Fibroblast of skin of back (primary cell): ENCODE measurements around the gene RBM15B. TPM values are rescaled to one million over a fixed set of nuclear protein-coding genes. Genes with fewer than 3 reads are reported as not detected.
"Not testable (repeated sequence)": the region's sequence is repeated elsewhere in the genome, so short reads cannot be mapped to it uniquely, and the experiment has no call there.

Source experiments
- DNase-seq: peaks from one replicate; pipeline ENCODE4 v3.0.0-alpha.2; 2013
- polyA plus RNA-seq, 2 experiments: library from polyadenylated mRNA; unstranded; fragments of 120-200 nt; gene quantifications; one replicate each; pipeline ENCODE4 v1.2.1, GENCODE V29; 2013; ENCODE audit not compliant: insufficient read length in 2 of 2

RBM15B gene, protein sequence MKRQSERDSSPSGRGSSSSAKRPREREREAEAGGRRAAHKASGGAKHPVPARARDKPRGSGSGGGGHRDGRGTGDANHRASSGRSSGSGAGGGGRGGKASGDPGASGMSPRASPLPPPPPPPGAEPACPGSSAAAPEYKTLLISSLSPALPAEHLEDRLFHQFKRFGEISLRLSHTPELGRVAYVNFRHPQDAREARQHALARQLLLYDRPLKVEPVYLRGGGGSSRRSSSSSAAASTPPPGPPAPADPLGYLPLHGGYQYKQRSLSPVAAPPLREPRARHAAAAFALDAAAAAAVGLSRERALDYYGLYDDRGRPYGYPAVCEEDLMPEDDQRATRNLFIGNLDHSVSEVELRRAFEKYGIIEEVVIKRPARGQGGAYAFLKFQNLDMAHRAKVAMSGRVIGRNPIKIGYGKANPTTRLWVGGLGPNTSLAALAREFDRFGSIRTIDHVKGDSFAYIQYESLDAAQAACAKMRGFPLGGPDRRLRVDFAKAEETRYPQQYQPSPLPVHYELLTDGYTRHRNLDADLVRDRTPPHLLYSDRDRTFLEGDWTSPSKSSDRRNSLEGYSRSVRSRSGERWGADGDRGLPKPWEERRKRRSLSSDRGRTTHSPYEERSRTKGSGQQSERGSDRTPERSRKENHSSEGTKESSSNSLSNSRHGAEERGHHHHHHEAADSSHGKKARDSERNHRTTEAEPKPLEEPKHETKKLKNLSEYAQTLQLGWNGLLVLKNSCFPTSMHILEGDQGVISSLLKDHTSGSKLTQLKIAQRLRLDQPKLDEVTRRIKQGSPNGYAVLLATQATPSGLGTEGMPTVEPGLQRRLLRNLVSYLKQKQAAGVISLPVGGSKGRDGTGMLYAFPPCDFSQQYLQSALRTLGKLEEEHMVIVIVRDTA
- polyA plus RNA-seq (2013, experiment 1 of 2; ENCODE audit: insufficient read length) = 32.5 TPM
- polyA plus RNA-seq (2013, experiment 2 of 2; ENCODE audit: insufficient read length) = 28.4 TPM

DNA sequence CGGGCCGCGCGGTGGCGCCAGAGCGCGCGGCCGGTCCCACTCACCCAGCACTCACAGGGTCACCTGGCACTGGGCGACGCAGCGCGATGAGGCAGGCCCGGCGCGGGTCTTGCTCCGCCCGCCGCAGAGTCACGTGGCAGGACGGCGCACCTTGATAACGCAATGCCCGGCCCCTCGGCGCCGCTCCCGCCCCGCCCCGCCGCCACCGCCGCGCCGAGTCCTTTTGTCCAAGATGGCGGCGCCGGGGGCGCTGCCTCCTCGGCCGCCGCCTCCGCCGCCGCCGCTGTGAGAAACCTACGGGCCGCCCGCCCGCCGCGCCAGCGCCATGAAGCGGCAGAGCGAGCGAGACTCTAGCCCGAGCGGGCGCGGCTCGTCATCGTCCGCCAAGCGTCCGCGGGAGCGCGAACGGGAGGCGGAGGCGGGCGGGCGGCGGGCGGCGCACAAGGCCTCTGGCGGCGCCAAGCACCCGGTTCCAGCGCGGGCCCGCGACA is at the start of gene RBM15B:
TSS of gene RBM15B (plus strand) at position 211 of the 491 bp plus-strand sequence. CDS start at position 326, 115 bp downstream.
- DNase-seq = peak; percentile 96

DNA sequence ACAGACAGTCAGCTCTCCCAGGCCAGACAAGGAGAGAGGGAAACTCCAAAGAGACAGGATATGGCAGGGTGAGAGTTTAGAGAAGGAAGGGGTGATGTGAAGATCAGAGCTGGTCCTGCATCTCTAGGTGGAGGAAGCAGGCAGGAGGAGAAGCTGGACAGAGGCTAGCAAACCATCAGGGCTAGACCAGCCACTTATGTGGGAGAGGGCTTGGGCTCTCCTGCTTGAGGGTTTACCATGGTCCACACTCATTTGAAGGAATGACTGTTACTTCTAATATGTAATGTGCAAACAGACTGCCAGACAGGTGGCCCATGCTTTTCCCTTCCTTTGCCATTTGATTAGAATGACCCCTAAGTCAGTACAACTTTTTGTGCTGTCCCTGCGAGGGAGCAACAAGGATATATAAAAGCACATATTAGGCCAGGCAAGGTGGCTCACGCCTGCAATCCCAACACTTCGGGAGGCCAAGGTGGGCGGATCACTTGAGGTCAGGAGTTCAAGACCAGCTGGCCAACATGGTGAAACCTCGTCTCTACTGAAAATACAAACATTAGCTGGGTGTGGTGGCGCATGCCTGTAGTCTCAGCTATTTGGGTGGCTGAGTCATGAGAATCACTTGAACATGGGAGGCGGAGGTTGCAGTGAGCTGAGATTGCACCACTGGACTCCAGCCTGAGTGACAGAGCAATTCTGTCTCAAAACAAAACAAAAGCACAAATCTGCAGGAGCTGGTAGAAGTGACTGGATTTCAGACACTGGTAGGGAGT is 47.0 kb upstream of the RBM15B start:
- peak; percentile 89 for DNase-seq

DNA sequence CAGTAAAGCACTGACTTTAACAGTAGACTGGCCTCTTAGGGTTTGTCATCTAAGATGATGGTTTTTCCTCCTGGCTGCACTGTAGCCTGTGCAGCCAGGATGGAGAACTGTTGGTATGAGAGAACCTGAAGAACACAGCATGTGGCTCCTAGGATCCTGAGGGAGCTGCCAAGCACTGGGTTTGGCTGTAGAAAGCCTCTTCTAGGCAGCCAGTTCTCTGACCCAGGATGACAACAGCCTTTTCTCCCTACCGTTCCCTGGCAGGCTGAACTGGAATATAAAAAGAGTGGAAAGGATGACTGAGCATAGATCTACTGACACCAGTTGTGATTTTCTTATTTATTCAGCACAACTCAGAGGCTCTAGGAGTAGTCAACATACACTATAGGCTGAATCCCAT is 40.3 kb upstream of the RBM15B start:
- no peak for DNase-seq

DNA sequence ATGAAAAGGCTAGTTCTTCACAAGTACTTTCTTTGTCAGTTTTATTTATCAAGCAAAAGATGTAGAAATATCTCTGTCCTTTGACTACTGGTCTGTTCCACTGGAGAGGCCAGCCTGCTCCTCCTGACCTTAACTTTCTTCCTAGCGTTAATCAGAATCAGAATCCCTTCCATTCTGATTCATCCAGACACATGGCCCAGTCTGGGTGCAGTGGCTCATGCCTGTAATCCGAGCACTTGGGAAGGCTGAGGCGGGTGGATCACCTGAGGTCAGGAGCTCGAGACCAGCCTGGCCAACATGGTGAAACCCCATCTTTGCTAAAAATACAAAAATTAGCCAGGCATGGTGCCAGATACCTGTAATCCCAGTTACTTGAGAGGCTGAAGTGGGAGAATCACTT is 38.0 kb upstream of the RBM15B start:
- no peak for DNase-seq

DNA sequence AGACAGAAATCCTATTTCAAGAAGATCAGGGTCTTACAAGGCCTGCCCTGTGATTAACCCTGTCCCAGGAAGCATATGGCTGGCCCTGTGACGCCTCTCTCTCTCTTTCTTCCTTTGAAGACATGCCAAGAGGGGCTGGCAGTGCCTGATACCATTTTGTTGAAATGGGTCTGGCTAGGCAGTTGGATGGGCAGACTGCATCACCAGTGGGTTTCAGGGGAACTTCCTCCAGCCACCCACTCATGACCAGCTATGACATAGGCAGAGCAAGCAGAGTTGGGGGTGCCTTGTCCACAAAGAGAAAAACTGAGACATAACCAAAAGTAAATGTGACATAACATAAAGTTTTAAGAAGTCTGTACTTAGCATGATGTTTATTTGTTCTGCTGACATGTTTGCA is 37.4 kb upstream of the RBM15B start:
- no peak for DNase-seq

DNA sequence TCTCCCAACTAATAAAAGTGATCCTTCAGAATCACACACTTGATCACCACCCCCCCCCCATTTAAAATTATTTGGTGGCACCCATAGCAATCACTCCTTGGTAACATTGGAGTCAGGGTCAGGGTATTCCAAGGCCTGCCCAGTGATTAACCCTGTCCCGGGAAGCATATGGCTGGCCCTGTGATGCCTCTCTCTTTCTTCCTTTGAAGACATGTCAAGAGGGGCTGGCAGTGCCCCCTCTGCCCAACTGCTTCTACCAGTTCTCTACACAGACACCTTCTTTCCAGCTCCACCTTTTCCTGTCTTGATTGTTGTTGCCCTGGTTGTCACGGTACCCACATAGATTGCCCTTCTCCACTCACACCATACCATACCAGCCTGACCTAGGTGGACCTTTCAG is 36.9 kb upstream of the RBM15B start:
- DNase-seq = no peak

DNA sequence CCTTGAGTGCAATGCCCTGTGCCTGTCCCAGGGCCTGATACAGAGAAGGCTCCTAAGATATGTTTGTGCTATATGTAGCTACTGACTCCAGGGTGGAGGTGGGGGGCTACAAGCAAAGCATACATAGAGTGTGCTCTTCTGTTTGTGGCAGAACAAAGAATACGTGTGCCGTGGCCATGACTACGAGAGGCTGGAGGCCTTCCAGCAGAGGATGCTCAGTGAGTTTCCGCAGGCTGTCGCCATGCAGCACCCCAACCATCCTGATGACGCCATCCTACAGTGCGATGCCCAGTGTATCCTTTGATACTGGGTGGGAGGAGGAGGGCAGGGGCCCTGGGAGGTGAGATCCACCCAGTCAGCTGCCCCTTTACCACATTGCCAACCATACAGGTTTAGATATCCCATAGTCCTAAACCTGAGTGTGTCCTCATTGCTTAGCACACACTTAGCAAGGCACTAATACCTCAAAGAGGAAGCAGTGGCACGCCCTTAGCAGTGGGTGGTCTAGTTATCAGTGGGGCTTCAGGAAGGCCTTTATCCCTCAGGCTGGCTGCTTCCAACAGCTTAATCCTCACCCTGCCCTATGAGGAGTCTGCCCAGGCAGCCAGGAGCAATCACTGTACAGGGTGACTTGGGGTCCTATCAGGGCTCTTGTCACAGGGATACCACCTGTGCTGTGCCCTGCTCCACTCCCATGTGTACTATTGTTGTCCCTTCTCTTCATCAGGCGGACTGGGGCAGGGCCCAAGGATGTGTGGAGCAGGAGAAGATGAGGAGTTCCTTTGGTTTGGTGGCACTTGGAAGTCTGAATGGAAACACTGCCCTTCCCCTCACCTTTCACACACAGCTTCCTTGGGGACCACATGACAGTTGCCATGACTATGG is 36.1 kb upstream of the RBM15B start:
- no peak for DNase-seq

DNA sequence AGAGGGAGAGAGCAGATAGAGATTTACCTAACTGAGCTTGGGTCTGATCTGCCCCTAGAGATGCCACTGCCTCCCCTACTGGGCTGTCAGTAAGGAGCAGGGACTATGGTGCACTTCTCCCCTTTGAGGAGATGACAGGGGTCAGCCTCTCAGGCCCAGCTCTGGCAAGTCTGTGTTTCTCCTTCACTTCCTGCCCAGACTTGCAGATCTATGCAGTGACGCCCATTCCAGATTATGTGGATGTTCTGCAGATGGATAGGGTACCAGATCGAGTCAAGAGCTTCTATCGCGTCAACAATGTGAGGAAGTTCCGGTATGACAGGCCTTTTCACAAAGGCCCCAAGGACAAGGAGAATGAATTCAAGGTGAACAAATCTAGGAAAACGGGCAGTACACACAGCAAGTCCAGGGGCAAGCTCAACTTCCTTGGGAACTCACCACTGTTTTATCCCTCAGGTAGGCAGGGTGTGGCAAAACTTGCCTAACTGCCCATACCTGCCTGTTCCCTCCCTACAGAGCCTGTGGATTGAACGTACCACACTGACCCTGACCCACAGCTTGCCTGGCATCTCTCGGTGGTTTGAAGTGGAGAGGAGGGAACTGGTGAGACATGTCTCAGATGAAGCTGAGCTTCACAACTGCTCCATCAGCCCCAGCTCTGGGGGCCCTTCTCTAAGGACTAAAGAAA is 35.0 kb upstream of the RBM15B start:
- DNase-seq = no peak

DNA sequence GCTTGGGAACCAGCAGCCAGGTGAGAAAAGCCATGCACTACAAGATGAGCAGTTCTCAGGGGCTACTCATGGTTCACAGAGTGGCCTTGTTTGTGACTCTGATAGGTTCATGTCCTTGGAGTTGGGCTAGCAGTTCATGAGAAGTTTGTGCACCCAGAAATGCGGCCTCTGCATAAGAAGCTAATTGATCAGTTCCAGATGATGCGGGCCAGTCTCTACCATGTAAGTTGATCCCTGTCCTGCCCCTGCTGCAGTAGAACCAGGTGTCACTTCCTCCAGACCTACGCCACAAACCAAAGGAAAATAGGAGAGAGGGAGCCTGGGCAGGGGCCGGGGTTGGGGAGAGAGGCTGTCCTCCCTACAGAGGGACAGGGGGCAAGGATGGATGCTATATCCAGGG is 33.2 kb upstream of the RBM15B start:
- no peak for DNase-seq

DNA sequence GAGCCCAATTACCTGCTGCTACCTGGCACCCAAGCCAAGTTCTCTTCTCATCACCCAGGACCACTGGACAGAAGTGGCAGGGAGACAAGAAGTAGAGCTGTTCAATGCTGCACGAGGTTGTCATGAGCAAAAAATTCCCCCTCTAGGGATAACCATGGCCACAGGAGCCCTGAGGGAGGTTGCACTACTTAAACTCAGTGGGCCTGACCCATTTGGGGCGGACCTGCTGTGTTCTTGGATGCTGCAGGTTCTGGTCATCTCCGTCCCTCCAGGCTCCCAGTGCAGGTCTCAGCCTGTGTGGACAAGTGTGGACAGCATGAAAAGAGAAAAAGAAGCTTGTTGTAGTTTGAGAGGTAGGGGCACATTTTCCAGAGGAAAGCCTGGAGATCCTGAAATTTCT is 32.1 kb upstream of the RBM15B start:
- no peak for DNase-seq

DNA sequence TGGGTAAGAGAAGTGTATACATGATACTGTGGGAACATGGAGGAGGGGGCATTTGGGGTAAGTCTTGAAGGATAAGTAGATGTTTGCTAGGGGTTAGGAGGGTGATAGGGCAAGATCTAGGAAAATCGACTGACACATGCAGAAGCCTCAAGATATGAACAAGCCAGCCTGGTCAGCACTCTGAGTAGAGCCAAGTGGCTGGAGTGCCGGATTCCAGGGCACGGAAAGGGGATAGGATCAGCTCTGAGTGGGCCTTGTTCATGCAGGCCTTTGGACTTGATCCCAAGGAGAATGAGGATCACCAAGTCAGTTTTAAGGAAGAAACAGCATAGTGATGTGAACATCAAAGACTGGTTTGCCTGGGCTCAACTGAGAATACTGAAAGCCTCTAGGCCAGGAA is 30.3 kb upstream of the RBM15B start:
- no peak for DNase-seq

DNA sequence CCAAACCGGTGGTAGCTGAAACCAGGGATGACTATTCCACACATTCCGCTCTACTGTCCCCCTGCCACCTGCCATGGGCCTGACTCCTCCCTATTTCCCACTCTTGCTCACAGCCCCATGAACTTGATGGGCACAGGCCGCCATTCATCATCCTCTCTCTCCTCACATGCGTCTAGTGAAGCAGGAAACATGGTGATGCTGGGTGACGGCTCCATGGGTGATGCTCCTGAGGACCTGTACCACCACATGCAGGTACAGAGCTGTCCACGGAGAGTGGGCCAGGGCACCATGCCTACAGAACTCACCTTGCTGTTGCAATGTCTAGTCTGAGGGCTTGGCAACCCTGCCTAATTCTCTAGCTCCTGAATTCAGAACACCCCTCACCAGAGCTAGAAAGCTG is 29.3 kb upstream of the RBM15B start:
- no peak for DNase-seq

DNA sequence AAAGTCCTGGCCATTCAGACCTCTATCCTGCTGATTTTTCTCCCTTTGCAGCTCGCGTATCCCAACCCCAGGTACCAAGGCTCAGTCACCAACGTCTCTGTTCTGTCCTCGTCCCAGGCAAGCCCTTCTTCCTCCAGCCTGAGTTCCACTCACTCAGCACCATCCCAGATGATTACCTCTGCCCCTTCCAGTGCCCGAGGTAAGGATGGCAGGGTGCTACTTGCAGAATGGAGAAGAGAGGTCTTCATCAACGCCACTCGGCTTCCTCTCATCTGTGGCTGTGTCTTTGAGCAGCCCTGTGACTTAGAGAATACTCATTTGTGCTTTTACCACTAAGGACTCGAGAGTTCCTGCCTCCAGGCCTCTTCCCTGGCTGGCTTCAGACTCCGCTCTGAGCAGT is 28.6 kb upstream of the RBM15B start:
- DNase-seq = no peak

DNA sequence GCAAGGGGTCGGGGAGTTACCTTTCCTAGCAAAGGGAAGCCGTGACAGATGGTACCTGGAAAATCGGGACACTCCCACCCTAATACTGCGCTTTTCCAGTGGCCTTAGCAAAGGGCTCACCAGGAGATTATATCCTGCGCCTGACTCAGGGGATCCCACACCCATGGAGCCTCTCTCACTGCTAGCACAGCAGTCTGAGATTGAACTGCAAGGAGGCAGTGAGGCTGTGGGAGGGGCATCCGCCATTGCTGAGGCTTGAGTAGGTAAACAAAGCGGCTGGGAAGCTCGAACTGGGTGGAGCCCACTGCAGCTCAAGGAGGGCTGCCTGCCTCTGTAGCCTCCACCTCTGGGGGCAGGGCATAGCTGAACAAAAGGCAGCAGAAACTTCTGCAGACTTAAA is 22.8 kb upstream of the RBM15B start:
- not testable (repeated sequence) for DNase-seq

DNA sequence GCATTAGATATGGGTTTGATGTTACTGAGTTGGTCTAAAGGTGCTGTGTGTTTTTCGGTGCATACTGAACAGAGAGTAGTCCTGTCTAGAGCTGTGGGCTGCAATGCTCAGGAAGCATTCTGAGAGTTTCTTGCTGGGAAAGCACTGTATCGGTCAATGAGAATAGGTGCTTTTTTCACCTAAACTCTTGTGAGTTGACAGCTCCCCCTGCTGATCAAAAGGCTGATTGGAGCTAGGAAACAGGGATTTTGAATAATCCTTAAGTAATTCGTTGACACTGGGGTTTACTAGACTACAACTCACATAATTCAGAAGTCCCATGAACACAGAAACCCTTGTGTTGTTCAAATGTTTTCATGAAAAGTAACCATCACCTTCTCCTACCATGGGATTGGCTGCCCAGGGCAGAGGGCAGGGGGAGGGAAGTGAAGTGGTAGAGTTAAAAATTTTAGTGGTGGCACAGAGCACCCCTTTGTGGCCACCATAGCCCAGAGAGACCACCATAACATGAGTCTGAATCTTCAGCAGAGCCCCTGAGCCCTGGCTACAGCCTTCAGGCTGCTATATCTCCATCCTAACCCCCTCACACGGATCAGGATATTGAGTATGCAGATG is 19.0 kb upstream of the RBM15B start:
- peak; percentile 71 for DNase-seq

DNA sequence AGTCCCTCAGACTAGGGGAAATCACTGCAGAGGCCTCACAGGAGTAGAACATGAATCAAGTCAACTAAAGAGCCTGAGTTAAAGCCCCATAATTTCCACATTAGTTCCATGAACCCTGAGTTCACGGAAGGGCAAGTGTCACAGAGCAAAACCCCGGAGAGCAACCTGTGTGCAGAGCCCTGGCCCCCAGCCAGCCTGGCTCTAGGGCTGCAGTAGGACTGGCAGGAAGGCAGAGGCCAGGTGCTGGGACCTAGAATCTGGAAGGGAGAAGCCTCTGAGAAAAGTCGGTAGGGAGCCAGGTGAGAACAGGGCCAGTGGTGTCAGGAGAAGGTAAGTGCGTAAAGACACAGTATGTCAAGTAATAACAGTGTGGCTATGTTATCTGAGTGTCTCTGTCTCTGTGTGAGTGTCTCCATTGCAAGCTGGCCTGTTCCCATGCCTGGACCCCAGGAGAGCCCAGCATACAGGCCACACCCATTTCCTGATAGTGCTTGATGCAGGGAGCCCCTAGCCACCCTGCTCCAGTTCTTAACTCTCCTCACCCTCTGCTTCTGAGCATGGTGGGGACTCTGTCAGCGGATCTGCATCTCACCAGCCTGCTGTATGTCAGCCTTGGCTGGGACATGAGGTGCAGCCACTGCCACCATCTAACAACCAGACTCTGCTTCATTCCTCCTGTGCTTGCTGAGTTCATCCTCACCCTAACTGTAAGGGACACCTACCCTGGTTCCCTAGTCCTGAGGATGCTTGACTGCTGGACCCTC is 17.2 kb upstream of the RBM15B start:
- no peak for DNase-seq

DNA sequence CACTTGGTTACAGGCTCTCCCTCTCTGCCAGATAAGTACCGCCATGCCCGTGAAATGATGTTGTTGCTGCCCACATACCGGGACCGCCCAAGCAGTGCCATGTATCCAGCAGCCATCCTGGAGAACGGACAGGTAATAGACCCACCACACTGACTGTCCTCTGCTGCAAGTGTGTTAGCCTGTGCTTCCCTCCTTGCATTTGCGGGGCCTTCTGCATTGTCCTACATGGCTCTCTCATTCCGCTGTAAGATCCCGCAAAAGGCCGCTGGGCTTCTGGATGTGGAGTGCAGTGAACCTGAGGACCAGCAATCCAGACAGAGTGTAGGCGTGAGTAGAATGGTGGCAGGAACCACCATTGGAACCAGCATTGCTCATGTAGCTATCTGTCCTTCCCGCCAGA is 16.6 kb upstream of the RBM15B start:
- no peak for DNase-seq

DNA sequence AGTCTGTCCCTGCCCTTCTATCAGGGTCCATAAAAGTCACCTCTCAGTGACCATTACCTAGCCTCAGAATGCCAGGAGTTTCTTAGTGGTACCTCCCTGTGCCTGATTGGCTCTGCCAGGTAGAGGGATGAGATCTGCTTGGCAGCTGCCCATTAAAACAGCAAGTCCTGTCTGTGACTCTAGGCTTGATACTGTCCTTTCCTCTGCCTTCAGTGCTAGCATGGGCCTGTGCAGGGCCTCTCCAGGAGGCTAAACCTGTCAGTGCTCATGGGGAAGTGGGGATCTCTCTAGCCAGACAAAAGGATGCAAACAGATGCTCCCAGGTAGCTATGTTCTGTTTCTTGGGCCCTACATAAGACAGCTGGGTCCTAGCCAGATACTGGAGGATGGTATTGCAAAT is 15.9 kb upstream of the RBM15B start:
- no peak for DNase-seq

DNA sequence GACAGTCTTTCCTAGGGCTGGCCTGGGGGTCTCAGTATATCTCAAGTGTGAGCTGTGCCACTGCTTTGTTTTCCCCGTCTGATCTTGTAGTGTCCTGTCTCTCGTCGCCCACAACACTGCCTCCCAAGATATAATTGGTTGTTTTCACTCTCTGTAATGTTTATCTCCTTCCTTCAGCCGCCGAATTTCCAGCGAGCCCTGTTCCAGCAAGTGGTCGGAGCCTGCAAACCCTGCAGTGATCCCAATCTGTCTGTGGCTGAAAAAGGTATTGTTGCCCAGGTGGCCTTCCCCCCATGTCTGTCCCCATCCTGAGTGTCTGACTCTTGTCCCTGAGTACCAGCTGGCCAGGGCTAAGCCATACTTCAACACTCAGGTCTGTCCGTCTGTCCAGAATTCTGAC is 15.5 kb upstream of the RBM15B start:
- DNase-seq = no peak

DNA sequence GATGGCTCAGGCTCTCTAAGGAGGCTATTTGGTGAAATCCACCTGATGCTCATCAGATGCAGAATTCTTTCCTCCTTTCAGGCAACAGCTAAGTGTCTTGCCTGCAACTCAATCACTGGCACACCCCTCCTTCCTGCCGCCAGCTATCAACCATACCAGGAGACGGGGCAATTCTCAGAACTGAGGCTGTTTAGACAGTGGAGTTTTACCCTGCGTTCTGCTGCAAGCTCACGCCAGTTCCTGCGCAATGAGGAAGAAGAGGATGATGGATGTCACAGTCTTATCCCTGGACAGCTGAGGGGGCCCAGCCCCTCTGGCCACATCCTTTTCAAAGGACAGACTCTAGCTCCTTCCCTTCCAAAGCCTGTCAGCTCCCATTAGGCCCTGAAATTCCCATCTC is 13.0 kb upstream of the RBM15B start:
- no peak for DNase-seq
